ENCODE measurements around the gene DLGAP4. TPM values are rescaled to one million over a fixed set of nuclear protein-coding genes. Genes with fewer than 3 reads are reported as not detected.

DLGAP4 gene
- total RNA-seq, 1 experiment from 2014 or later = 40.3 TPM

- TF ChIP-seq TCF7L2 (IDR thresholded peaks at IDR 0.05; ENCODE audit: borderline replicate concordance, extremely low read depth, insufficient read depth, insufficient read length) = no peak
- TF ChIP-seq SP1 (IDR thresholded peaks at IDR 0.05; ENCODE audit: low read depth) = no peak
- TF ChIP-seq CEBPB (IDR thresholded peaks at IDR 0.05; ENCODE audit: low read depth) = no peak
- no peak for TF ChIP-seq EZH2phosphoT487 (IDR thresholded peaks at IDR 0.05; ENCODE audit: borderline replicate concordance)
- TF ChIP-seq SRF (IDR thresholded peaks at IDR 0.05; ENCODE audit: low read depth) = no peak
- TF ChIP-seq ATF3 (IDR thresholded peaks at IDR 0.05) = no peak
- no peak for TF ChIP-seq ZFX (IDR thresholded peaks at IDR 0.05)
- TF ChIP-seq SIN3A (IDR thresholded peaks at IDR 0.05; ENCODE audit: low read depth) = no peak
- no peak for TF ChIP-seq EGR1 (IDR thresholded peaks at IDR 0.05; ENCODE audit: low read depth)
- no peak for TF ChIP-seq REST (IDR thresholded peaks at IDR 0.05; ENCODE audit: low read depth)
These were observed 7.8 kb downstream of the DLGAP4 start for GRCh38 chr20:36313926-36314325.

More at GRCh38 chr20:36313926-36314325, 7.8 kb downstream of the DLGAP4 start:
- ATAC-seq (no peak), DNase-seq (ENCODE audit: low read depth, low spot score) (no peak)
- Histone ChIP-seq H3K27me3 (ENCODE audit: insufficient read depth, low read length) (peaks cover 4% of the 10 kb centered on the region; the same call in 1 of the 2 replicates), H3K4me3 (replicated peaks in 1 of 2; ENCODE audit: low read depth in 1 of 2, low read length in 2 of 2) (no peak overlapping the region), H3K27ac (ENCODE audit: low read depth, low read length) (no peak overlapping the region), H3K9me3 (ENCODE audit: control insufficient read depth in 1 of 2, insufficient read depth in 1 of 2, low read depth in 1 of 2, low read length in 2 of 2) (no peaks in the 10 kb centered on the region), H3K4me1 (ENCODE audit: control insufficient read depth in 1 of 2, insufficient read depth in 2 of 2, low read length in 2 of 2) (no peaks in the 10 kb centered on the region), H3K79me2 (ENCODE audit: insufficient read depth, low read length) (no peaks in the 10 kb centered on the region), H3K9ac (ENCODE audit: low read length) (no peak overlapping the region), H3K9me2 (ENCODE audit: insufficient read depth) (no peaks in the 10 kb centered on the region), H2AFZ (ENCODE audit: low read depth, low read length, poor library complexity, severe bottlenecking) (no peak overlapping the region), H4K20me1 (ENCODE audit: insufficient read depth) (no peaks in the 10 kb centered on the region), H3K36me3 (ENCODE audit: control insufficient read depth in 1 of 2, insufficient read depth in 2 of 2, low read length in 2 of 2) (no peaks in the 10 kb centered on the region), H3K4me2 (ENCODE audit: low read length) (no peak overlapping the region)
- ChIA-PET RAD21 (ENCODE audit: low non-redundant PET in 1 of 2, low total read pairs in 2 of 2, uncharacterized antibody in 2 of 2, unreplicated experiment in 2 of 2) (no interaction called here), CTCF (no interaction called here), POLR2A (no interaction called here)
- no TSS peak for BruUV-seq (replicated peaks)
- intact Hi-C loops (cut with micrococcal nuclease) = no loop called here
